ENCODE measurements around the gene ASCC3. TPM values are rescaled to one million over a fixed set of nuclear protein-coding genes. Genes with fewer than 3 reads are reported as not detected.

ASCC3 gene
- total and polyA plus RNA-seq, 2 of the 4 experiments (the other 2 are of a cell fraction) = 25.8 to 104 TPM

GRCh38 chr6:100514660-100515059 lies 366.5 kb downstream of the ASCC3 start:
- no peak for ATAC-seq (ENCODE audit: low read depth)
- intact Hi-C loops (cut with micrococcal nuclease) = no loop called here

More at GRCh38 chr6:100514660-100515059, 366.5 kb downstream of the ASCC3 start:
- POLR2A ChIA-PET (ENCODE audit: unreplicated experiment) = no interaction called here
- Histone ChIP-seq H3K56ac (ENCODE audit: extremely low read depth, insufficient read depth, low read length) (no peak overlapping the region), H3K23ac (ENCODE audit: low read depth, low read length) (no peak overlapping the region), H3K18ac (ENCODE audit: low read depth, low read length) (no peak overlapping the region), H3K9me3 (ENCODE audit: control insufficient read depth, insufficient read depth, low read length) (no peaks in the 10 kb centered on the region), H2AK9ac (replicated peaks; ENCODE audit: low read depth, low read length, poor library complexity) (no peak overlapping the region), H3K79me1 (ENCODE audit: low read depth in 1 of 2, low read length in 2 of 2) (peaks cover 0 to 4% of the 10 kb centered on the region in 2 experiments; a peak in 1 of 4 replicates), H3K4me1 (ENCODE audit: control insufficient read depth, insufficient read depth, low read length) (peaks cover 1% of the 10 kb centered on the region; the same call in 1 of the 2 replicates), H3K4ac (ENCODE audit: low read depth, low read length) (no peak overlapping the region), H4K5ac (ENCODE audit: low read depth, low read length) (no peak overlapping the region), H4K8ac (ENCODE audit: low read depth in 2 of 2, low read length in 2 of 2) (no peak overlapping the region), H2BK5ac (ENCODE audit: low read depth, low read length, poor library complexity, severe bottlenecking) (no peak overlapping the region), H4K91ac (ENCODE audit: insufficient read depth, low read depth, low read length) (no peak overlapping the region), H3K4me2 (ENCODE audit: low read depth, low read length) (no peak overlapping the region), H2AFZ (replicated peaks; ENCODE audit: low read length, poor library complexity) (no peak overlapping the region), H3K9ac (ENCODE audit: low read depth, low read length) (no peak overlapping the region), H3K27me3 (ENCODE audit: control insufficient read depth, insufficient read depth, low read length) (no peaks in the 10 kb centered on the region), H2BK120ac (ENCODE audit: low read depth, low read length) (no peak overlapping the region), H4K20me1 (ENCODE audit: insufficient read depth, low read length) (no peaks in the 10 kb centered on the region), H3K36me3 (ENCODE audit: control insufficient read depth, insufficient read depth, low read length) (peaks cover 10% of the 10 kb centered on the region), H2BK20ac (ENCODE audit: low read depth, low read length) (no peak overlapping the region), H2AK5ac (ENCODE audit: low read depth, low read length) (no peak overlapping the region), H3K14ac (replicated peaks; ENCODE audit: low read depth, low read length) (no peak overlapping the region), H2BK15ac (ENCODE audit: low read depth, low read length) (no peak overlapping the region), H3K27ac (ENCODE audit: insufficient read depth, low read length) (no peak overlapping the region), H3K4me3 (ENCODE audit: insufficient read depth, low read depth, low read length) (no peak overlapping the region), H3K9me1 (ENCODE audit: insufficient read depth, low read length) (peaks cover 4% of the 10 kb centered on the region; the same call in 1 of the 2 replicates)
- in situ Hi-C loops (cut with MboI; ENCODE audit: low sequenced_read_pairs) (no loop called here), dilution Hi-C loops (cut with HindIII; ENCODE audit: low sequenced_read_pairs, unreplicated experiment) (no loop called here)
- CTCF ChIA-PET = no interaction called here
- BruUV-seq (replicated peaks) = no TSS peak
- DNase-seq = no peak
- no CpG with 5 or more reads among the region's 3 CpGs for WGBS, 2 experiments (ENCODE audit: extremely low coverage in 2 of 2, insufficient read length in 1 of 2)
- no peak for TF ChIP-seq POLR2A (IDR thresholded peaks at IDR 0.05; ENCODE audit: low read depth, low read length)
- no peak for TF ChIP-seq CHD1 (IDR thresholded peaks at IDR 0.05; ENCODE audit: low read depth, low read length)
- TF ChIP-seq FOS (IDR thresholded peaks at IDR 0.05; ENCODE audit: low read depth, low read length) = no peak
- no peak for TF ChIP-seq SMC3 (IDR thresholded peaks at IDR 0.05; ENCODE audit: low read depth, low read length)
- TF ChIP-seq MAFK (IDR thresholded peaks at IDR 0.05; ENCODE audit: low read depth, low read length) = no peak
- TF ChIP-seq MAZ (IDR thresholded peaks at IDR 0.05; ENCODE audit: borderline replicate concordance, low read depth, low read length) = no peak
- TF ChIP-seq RFX5 (IDR thresholded peaks at IDR 0.05; ENCODE audit: low read depth, low read length) = no peak
- TF ChIP-seq RAD21 (IDR thresholded peaks at IDR 0.05; ENCODE audit: low read length) = no peak
- no peak for TF ChIP-seq CEBPB (IDR thresholded peaks at IDR 0.05; ENCODE audit: low read depth, low read length)
- TF ChIP-seq, protein P1, sequence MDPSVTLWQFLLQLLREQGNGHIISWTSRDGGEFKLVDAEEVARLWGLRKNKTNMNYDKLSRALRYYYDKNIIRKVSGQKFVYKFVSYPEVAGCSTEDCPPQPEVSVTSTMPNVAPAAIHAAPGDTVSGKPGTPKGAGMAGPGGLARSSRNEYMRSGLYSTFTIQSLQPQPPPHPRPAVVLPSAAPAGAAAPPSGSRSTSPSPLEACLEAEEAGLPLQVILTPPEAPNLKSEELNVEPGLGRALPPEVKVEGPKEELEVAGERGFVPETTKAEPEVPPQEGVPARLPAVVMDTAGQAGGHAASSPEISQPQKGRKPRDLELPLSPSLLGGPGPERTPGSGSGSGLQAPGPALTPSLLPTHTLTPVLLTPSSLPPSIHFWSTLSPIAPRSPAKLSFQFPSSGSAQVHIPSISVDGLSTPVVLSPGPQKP (IDR thresholded peaks at IDR 0.05; ENCODE audit: borderline replicate concordance, low read depth, low read length) = no peak
- TF ChIP-seq NFE2L2 (IDR thresholded peaks at IDR 0.05; ENCODE audit: low read depth, low read length) = no peak
- TF ChIP-seq RCOR1 (IDR thresholded peaks at IDR 0.05; ENCODE audit: insufficient replicate concordance, low read length) = no peak
- TF ChIP-seq, protein P2, sequence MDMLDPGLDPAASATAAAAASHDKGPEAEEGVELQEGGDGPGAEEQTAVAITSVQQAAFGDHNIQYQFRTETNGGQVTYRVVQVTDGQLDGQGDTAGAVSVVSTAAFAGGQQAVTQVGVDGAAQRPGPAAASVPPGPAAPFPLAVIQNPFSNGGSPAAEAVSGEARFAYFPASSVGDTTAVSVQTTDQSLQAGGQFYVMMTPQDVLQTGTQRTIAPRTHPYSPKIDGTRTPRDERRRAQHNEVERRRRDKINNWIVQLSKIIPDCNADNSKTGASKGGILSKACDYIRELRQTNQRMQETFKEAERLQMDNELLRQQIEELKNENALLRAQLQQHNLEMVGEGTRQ (IDR thresholded peaks at IDR 0.05; ENCODE audit: low read depth, low read length) = no peak
- no peak for TF ChIP-seq BHLHE40 (IDR thresholded peaks at IDR 0.05; ENCODE audit: low read depth, low read length)
